GM21423 (cell line): ENCODE results near the gene NEK4.
"Not testable (repeated sequence)": the region's sequence is repeated elsewhere in the genome, so short reads cannot be mapped to it uniquely, and the experiment has no call there.

ENCODE experiments used
- ATAC-seq: cut with Tn5 transposase; IDR thresholded peaks from one replicate; pipeline ENCODE4 v1.9.1; 2021; ENCODE audit warnings: mild to moderate bottlenecking, moderate library complexity; ENCODE audit not compliant: unreplicated experiment

The NEK4 gene

DNA sequence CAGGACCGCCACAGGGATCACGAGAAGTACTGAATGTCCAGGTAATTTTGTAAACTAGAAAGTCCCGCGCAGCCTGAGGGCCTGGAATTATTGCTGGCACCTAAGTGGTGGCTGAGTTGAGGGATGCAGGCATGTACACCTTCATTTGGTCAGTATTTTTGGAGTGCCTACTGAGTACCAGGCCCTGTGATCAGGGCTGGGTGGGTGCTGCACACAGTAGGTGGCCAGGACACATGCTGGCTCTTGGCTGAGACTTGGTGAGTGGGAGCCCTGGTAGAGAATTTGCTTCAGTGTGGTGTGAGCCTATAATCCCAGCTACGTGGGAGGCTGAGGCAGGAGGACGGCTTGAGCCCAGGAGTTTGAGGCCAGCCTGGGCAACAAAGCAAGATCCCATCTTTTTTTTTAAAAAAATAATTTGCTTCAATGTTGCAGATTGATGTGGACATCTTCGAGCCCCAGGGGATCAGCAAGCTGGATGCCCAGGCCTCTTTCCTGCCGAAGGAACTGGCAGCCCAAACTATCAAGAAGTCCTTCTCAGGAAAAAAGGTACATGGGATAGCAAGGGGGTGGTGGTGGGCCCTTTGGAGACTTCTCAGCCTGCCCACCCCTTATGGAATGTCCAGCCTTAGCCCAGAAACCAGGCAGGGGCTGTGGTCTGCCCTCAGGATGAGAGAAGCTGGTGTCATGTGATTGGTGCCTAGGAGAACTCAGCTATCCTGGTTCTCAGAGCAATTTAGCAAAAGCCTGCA, 9.3 kb upstream of the NEK4 start:
- no peak for ATAC-seq

DNA sequence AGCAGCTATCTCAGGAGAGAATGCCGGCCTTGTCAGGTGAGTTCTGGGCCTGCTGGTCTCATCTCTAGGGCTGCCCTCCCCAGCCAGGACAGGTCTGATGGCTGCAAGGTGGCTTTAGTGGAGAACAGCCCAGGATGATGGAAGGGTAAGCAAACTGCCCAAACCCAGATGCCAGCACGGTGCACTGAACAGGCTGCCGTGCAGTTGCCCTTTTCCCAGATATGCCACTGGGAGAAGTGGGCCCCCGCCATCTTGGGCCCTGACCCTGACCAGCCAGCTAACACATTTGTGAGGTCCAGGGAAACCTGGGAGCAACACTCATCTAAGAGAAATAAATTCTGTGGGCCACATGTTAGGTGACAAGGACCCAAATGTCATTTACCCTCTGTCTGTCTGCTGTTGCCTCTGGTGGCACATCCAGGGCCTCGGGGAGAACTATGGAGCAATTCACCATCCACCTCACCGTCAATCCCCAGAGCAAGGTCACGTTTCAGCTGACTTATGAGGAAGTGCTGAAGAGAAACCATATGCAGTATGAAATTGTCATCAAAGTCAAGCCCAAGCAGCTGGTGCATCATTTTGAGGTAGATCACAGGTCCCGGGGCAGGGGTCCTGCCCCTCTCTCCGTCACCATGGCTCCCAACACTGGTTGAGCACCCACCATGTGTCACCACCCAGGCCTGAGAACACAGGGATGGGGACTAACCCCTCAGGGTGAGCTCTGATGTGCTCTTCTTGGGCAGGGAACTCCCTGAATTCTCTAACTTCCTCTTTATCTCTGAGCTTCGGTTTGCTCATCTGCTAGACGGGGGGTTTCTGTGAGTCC, 8.5 kb upstream of the NEK4 start:
- peak; percentile 67 for ATAC-seq

DNA sequence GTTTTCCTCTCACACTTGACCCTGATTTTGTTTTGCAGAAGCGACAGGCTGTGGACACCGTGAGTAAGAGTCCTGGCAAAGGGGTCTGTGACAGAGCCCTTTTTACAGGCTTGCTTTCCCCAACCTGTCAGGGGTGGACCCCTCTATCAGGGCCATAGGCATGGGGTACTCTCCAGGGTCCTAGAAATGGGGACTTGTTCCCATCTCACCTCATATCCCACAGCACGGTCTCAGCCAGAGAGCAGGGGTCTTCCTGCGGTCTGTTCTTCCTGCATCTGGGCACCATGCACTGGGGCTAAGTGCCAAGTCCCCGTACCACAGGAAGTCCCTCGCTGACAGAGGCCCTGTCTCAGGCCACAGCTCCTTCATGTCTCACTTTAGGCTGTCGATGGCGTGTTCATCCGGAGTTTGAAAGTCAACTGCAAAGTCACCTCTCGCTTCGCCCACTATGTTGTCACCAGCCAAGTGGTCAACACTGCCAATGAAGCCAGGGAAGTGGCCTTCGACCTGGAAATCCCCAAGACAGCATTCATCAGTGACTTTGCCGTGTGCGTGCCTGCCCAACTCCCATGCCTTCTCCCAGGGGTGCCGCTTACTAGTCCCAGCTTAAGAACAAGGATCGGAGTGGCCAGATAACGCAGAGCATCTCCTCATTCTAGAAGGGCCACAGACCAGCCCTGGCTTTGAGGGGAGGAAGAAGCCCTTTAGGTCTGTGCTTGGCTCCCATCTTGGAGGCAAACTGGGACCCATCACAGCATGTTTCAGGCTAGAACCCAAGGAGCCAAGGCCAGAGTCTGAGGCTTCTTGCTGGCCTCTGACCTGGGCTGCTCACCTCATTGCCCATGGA, 7.4 kb upstream of the NEK4 start:
- ATAC-seq, result no peak

DNA sequence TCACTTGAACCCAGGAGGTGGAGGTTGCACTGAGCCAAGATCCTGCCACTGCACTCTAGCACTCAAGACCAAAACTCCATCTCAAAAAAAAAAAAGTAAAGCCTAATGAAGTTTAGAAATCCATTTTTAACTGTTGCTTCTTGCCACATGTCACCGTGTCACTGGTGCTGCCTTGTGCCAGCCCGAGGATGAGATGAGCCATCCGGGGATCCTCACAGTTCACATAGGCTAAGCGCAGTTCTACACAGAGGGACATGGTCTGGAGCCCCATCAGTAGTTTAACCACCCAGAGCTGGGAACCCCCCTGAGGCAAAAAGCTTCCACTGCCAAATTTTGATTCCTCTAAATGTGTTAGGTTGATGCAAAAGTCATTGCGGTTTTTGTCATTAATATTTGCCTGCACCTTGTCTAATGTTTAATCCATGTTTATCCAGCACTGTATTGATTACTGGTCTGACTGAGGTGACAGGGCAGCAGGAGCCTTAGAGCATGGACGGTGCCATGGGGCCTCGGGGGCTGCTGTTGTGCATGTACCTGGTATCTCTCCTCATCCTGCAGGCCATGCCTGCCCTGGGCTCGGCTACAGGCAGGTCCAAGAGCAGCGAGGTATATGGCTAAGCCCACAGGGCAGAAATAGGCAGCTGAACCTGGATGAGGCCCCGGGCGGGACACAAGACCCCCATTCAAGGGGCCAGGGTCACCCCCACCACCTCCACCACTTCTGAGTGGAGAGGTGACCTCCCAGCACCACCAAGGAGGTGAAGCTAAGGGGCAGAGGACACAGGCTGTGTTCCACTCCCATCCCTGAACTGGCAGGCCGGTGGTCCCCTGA, 6.6 kb upstream of the NEK4 start, which contains the start of gene ITIH1:
TSS of gene ITIH1 (plus strand) at position 473 of the 832 bp plus-strand sequence. CDS start at position 490, 17 bp downstream.
- no peak for ATAC-seq

DNA sequence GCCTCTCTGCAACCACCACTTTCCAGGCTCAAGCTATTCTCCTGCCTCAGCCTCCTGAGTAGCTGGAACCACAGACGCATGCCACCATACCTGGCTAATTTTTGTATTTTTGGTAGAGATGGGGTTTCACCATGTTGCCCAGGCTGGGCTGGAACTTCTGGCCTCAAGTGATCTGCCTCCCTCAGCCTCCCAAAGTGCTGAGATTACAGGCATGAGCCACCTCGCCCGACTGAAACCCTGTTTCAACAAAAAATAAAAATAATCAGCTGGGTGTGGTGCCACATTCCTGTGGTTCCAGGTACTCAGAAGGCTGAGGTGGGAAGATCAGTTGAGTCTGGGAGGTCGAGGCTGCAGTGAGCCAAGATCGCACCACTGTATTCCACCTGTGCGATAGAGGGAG, 5.7 kb upstream of the NEK4 start:
- ATAC-seq, result not testable (repeated sequence)

DNA sequence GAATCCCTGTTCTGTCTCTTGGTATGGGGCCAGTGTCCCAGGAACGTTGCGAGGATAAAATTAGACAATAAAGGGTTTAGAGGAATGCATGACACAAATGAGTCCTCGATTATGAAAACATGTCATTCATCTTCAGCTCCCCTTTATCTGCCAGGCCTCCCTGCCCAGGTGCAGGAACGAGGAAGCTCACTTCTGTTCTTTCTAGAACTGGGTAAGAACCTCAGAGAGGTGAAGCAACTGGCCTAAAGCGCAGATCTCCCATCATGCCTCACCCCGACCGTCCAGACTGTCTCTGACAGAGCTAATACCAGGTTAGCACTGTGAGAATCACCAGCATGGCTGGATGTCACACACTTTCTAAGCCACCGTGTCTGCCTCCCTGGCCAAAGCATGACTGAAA, 5.1 kb upstream of the NEK4 start:
- no peak for ATAC-seq

DNA sequence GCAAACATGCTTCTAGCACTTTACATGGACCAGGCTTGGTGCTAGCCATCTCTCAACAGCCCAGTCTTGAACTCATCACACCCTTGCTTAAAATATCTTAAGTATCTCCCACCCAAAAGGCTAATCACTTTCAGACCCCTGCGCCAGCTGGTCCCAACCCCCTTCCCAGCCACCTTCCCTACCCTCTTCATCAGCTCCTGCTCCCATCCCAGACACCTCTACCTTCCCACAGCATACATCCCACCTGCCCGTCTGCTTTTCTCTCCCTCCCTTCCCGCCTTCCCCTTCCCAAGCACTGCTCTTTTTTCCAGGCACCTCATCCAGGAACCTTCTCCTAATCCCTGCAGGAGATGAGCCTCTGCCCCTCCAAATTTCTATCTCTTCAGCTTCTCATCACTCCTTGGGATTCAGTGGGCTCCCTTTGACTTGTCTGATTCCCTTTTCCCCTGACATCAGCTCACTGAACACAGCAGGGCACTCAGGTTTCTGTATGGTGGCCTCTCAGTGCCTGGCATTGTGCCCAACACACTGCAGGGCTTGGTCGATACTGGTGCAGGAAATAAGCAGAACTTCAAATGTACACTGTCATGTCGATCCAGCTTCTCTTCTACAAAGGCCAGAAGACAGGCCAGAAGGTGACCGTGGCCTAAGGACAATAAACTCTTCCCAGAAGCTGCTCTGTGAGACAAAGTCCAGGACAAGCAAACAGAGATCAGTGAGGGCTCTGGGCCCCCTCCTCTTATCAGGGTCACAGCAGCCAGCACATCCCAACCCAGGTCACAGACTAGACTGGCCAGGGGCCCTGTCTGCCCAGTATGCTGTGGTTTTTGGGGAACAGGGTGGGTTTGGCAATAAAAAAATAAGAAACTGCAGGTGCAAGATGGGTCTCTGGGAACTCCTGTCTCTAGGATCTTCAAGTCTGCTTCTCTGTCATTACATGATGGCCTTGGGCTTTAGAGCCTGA, 4.4 kb upstream of the NEK4 start:
- no peak for ATAC-seq

DNA sequence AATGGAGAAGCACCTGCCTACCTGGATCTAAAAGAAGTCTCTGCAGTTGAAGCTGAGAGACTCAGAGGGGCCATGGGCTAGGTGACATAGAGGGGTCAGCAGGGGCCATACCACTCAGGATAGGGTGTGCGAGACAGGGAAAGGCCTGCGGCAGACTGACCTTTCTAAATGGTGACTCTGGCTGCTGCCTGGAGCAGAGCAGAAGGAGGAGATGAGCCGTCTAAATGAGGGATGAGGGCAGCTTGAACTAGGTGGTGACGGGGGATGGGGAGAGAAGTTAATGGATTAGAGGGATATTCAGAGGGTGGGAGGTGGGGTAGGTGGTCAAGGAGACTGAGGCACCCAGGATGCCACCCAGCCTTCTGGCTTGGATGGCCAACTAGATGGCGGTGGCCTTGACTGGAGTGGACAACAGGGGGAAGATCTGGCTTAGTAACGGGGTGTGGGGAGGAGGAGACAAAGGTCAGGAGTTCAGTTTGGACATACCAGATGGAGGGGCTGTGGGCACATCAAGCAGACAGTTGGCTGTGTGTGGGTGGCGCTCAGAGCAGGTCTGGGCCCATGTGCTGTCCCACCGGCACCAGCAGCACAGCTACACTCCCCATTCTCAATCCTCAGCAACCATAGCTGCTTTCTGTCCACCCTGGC, 3.5 kb upstream of the NEK4 start:
- no peak for ATAC-seq

DNA sequence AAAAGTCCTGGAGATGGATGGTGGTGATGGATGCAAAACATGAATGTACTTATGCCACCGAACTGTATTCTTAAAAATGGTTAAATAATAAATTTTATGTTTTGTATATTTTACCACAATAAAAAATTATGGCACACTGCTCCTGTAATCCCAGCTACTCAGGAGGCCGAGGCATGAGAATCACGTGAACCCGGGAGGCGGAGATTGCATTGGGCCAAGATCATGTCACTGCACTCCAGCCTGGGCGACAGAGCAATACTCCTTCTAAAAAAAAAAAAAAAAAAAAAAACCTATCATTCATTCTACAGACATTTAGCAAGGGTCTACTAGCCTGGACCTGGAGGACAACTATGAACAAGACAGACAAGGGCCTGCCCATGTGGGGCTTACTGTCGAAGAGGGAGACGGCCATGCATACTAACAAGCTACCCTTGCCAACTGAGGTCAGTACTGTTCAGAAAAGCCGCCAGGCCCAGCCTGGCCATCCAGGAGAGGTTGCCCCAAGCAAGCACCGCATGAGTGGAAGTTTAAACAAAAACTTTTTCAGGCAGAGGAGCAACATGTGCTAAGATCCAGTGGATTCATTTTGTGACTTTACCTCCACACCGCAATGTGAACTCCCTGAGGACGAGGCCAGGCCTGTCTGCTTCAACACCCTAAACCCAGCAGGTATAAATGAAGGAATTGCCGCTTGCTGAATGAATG, 2.8 kb upstream of the NEK4 start:
- no peak for ATAC-seq

DNA sequence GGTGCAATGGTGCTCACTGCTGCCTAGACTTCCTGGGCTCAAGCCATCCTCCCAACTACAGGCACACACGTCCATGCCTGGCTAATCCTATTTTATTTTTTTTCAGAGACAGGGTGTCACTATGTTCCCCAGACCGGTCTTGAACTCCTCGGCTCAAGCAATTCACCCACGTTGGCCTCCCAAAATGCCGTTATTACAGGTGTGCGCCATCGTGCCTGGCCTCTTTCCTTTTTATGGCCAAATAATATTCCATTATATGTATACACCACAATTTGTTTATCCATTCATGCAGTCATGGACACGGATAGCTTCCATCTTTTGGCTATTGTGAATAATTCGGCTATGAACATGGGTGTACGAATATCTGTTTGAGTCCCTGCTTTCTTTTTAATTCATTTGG, 962 bp upstream of the NEK4 start:
- ATAC-seq, result no peak

DNA sequence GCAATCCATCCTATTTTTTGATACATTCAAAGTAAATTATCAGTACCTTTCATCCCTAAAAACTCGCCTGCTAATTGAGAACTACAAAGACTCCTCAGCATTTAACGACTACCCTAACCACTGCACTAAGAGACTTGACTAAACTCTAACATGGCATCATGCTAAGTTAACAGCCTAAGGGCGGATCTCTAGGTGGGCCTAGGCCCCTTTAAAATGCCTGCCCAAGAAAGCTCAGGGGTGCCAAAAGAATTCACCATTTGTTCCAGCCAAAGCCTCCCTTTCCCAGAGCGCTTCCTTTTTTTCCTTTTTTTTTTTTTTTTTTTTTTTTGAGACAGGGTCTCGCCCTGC, 568 bp upstream of the NEK4 start:
- no peak for ATAC-seq

DNA sequence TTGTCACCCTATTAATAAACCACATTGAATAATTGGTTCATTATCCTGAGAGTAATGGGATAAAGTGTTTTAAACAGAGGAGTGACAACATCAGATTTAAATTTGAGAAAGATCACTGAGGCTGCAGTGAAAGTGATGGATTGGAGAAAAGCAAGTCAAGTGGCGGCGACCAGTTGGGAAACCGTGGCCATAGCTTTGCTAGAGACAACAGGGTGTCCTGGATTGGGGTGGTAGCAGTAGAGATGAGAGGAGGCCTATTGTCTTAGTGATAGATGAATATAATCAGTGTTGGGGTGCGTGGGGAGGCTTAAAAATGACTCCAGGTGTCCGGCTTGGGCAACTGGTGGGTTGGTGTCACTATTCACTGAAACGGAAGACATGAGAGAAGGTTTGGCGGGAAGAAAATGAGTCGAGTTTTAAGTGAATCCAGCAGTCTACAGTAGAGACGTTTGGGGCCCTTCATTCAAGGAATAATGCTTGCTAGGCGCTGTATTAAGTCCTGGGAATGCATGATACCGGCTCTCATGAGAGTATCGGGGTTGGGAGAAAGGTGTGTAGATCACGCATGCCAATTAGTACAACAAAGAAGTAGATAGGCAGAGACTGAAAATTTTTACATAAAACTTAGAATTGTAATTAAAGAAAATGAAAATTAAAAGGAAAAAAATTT, 819 bp downstream of the NEK4 start:
- no peak for ATAC-seq

DNA sequence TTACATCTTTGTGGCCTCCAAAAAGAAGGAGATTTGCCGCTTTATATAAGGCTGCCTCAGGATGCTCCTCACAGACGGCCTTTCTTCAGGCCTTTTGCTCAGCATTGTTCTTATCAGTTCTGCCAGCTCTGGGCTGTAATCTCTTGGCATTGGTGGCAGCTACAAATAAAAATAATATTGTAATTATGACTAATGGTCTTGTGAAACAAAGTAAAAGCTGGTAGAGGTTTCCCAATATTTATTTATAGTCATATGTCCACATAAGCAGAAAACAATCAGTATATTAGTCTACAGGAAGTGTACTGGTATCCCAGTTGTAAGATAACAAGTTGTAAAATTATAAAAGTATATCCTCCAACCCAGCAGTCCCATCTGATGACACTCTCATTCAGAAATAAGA, 7.3 kb downstream of the NEK4 start:
- ATAC-seq, result no peak

DNA sequence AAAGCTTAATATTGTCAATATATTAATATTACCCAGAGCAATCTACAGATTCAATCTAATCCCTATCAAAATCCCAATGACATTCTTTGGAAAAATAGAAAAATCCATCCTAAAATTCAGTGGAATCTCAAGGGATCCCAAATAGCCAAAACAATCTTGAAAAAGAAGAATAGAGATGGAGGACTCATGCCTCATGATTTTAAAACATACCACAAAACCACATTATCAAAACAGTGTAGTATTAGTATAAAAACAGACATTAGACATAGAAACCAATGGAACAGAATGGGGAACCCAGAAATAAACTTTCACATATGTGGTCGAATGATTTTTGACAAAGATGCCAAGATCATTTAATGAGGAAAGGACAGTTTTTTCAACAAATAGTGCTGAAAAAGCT, 14.6 kb downstream of the NEK4 start:
- ATAC-seq, result no peak

DNA sequence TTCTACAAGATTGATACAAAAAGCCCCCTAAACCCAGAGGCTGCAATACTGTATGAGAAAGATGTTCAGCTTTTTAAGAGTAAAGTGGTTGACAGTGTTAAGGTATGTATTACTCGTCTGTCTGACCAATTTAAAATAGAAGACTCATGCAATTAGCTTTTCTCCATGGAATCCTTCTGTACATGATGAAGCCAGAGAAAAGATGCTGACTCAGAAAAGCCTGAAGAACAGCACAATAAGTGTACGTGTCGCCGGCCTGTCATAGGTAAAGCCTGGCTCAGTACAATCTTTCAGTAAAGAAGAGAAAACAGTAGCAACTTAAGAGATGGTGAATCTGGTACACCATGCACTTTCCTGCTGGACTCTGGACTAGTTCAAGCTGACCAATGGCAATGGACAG, 16.4 kb downstream of the NEK4 start:
- ATAC-seq, result no peak

DNA sequence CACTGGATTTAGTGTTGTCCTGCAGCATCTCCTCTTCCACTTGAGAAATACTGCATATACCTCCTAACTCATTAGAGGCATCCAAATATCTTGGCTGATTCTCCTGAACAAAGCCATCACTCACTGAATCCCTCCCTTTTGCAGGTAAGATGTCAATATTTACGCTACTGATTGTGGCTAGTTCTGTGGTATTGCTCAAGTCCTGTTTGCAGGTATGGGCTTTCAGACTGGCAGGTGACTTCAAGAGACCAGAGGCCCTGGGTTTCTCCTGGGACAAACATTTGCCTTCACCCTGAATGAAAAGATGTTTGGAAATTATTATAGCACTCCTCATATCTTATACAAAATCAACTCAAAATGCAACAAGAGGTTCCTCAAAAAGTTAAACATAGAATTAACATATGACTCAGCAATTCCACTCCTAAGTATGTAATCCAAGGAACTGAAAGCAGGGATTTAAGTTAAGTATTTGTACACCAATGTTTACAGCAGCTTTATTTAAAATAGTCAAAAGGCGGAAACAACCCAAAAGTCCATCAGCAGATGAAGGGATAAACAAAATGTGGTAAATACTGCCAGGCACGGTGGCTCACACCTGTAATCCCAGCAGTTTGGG, 18.6 kb downstream of the NEK4 start:
- ATAC-seq, result no peak

DNA sequence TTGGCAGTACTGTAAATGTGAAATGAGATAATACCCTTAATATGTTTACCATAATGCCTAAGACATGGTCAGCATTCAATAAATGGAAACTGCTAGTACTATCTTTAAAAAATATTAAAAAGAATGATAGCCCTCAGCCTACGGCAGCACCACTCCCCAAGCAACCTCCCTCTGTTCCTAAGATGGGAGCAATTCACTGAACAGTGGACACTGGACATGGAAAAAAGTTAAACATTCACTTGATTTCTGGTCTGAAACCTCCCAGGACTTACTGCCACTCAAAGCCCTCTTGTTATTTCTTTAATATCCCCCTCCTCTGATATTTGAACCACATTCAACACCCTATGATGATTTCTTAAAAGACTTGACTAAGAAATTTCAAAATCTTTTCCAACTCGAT, 27.0 kb downstream of the NEK4 start:
- no peak for ATAC-seq
